Gastrocnemius medialis (tissue), 4 donors: ENCODE results near the gene ROBO3. TPM values are rescaled to one million over a fixed set of nuclear protein-coding genes. Genes with fewer than 3 reads are reported as not detected.

Experiments
- ATAC-seq, 2 donors: fragments of 150-250 bp; one replicate each; pipeline ENCODE4 v1.9.1; 2016
- DNase-seq, 2 donors: peaks; one replicate each; pipeline ENCODE4 v3.0.0-alpha.2; 2019
- H3K27ac ChIP-seq, 4 donors: fragments of 200-600 bp; sonication (generic); 1 replicate in 1 of 4; 2 replicates in 3 of 4; pipeline ENCODE4 v1.5.1; 2016 to 2018; ENCODE audit warnings: mild to moderate bottlenecking in 2 of 4, moderate library complexity in 1 of 4
- H3K27me3 ChIP-seq, 3 donors: fragments of 200-600 bp; sonication (generic) in 2 of 3; 1 replicate in 1 of 3; 2 replicates in 2 of 3; pipeline versions ENCODE4 v1.5.1 to v1.6.0; 2016 to 2019; ENCODE audit warnings: mild to moderate bottlenecking in 1 of 3, moderate library complexity in 1 of 3
- H3K36me3 ChIP-seq, 2 donors: fragments of 200-600 bp; sonication (generic) in 1 of 2; one replicate each; pipeline ENCODE4 v1.5.1; 2017 to 2018
- H3K4me1 ChIP-seq, 2 donors: fragments of 200-600 bp; sonication (generic) in 1 of 2; one replicate each; pipeline ENCODE4 v1.5.1; 2016 to 2017; ENCODE audit warnings: mild to moderate bottlenecking in 2 of 2
- H3K4me3 ChIP-seq, 4 donors: fragments of 200-600 bp; sonication (generic) in 3 of 4; 1 replicate in 1 of 4; 2 replicates in 3 of 4; pipeline ENCODE4 v1.5.1; 2016 to 2019; ENCODE audit warnings: mild to moderate bottlenecking in 2 of 4
- H3K9me3 ChIP-seq, 3 donors: fragments of 200-600 bp; sonication (generic) in 2 of 3; 1 replicate in 1 of 3; 2 replicates in 2 of 3; pipeline ENCODE4 v1.5.1; 2016 to 2019
- CTCF ChIP-seq, 5 experiments: fragments of 450-650 bp in 3 of 5; fragments of 200-600 bp in 2 of 5; sonication (generic) in 2 of 5; IDR thresholded peaks in 4 of 5; conservative IDR thresholded peaks in 1 of 5; 1 replicate in 4 of 5; 2 replicates in 1 of 5; pipeline ENCODE4 v1.5.1; 2016 to 2019; ENCODE audit warnings: antibody characterized with exemption in 5 of 5, mild to moderate bottlenecking in 3 of 5, moderate library complexity in 3 of 5
- POLR2A ChIP-seq, 2 donors: fragments of 450-650 bp; IDR thresholded peaks; one replicate each; pipeline ENCODE4 v1.6.1; 2017; ENCODE audit warnings: antibody characterized with exemption in 2 of 2, mild to moderate bottlenecking in 2 of 2, moderate library complexity in 2 of 2
- in situ Hi-C, 4 donors: fragments of 200-750 bp; cut with MboI; loops; one replicate each; pipeline versions ENCODE4 v1.15.0 to v1.8.0; 2017; ENCODE audit warnings: low sequenced_read_pairs in 4 of 4
- intact Hi-C: fragments of 100-400 bp; cut with DNase I; formaldehyde crosslinking; loops from one replicate; pipeline ENCODE4 v1.15.1; 2023; ENCODE audit warnings: low total_unique reads
- total RNA-seq, 4 donors: library from RNA; depleted of rRNA; stranded (reverse); fragments of >200 nt; gene quantifications; one replicate each; pipeline versions ENCODE4 v1.1.0 to v1.2.3, GENCODE V29; 2016

ROBO3 gene
- total RNA-seq, 4 donors from 2014 or later, result 0.35 to 3.7 (median 1.3) TPM

DNA sequence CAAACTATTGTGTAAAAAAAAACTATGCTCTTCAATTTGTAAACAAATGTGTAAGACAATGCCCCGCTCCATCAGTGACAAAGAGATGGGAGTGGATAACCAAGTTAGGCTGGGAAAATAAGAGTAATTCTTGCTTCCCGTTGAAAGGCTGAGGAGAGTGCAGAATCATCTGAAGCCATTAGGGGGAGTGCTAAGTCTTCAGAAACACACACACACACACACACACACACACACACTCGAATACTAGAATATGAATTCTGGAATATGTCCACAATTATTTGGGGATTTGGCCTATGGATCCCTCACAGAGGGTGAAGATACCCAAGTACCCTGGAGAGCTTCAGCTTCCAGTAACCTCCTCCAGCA lies 27.8 kb upstream of the ROBO3 start:
- TF ChIP-seq CTCF (IDR thresholded peaks at IDR 0.05 in 4 of 5, conservative IDR thresholded peaks at IDR 0.05 in 1 of 5) (no peak), POLR2A (IDR thresholded peaks at IDR 0.05) (no peak)
- Histone ChIP-seq H3K36me3 (no peaks in the 10 kb centered on the region), H3K27ac (no peak overlapping the region), H3K9me3 (no peaks in the 10 kb centered on the region), H3K4me3 (no peak overlapping the region), H3K4me1 (peaks cover 9 to 16% of the 10 kb centered on the region in 2 donors), H3K27me3 (peaks cover 44 to 49% (median 44%) of the 10 kb centered on the region in 3 donors)
- ATAC-seq (peak in 1 of 2 donors; percentile 52), DNase-seq (no peak)
- intact Hi-C loops, result loop anchor here (1.0 to 5.0 kb wide), 3 partner anchors 37 to 164 kb away; partner anchors contain the start of genes ESAM, MSANTD2, SIAE and SPA17
- in situ Hi-C loops, result loop anchor here (5.0 to 10.0 kb wide), 4 partner anchors 73 to 173 kb away; partner anchors contain the start of genes SIAE (in 3 of the 4), SPA17 (in 3 of the 4) and ESAM (in 1 of the 4)

DNA sequence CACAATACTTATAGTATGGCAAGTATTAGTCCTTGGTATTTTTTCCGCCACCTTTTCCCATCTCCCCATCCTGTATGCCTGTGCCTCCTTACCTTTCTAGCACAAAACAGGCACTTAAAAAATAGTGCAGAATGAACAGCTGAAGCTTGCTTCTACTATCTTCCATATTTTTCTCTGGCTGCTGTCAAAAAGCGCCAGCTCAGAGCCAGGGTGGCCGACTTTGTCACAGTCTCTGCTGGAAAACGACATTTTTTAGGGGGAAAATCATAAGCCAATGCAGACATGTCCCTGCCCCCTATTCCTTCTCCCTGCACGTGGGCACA lies 26.5 kb upstream of the ROBO3 start:
- Histone ChIP-seq H3K9me3 (no peaks in the 10 kb centered on the region), H3K27me3 (peaks cover 57 to 62% (median 57%) of the 10 kb centered on the region in 3 donors), H3K27ac (no peak overlapping the region), H3K36me3 (no peaks in the 10 kb centered on the region), H3K4me3 (no peak overlapping the region), H3K4me1 (peaks cover 9 to 23% of the 10 kb centered on the region in 2 donors)
- in situ Hi-C loops (loop anchor here (5.0 to 10.0 kb wide), 4 partner anchors 74 to 174 kb away; partner anchors contain the start of genes SIAE (in 3 of the 4), SPA17 (in 3 of the 4) and ESAM (in 1 of the 4)), intact Hi-C loops (loop anchor here (5.0 kb wide), 1 partner anchor 76 kb away; the partner anchor contains the start of gene ESAM)
- DNase-seq (no peak), ATAC-seq (no peak)
- TF ChIP-seq CTCF (IDR thresholded peaks at IDR 0.05 in 4 of 5, conservative IDR thresholded peaks at IDR 0.05 in 1 of 5) (no peak), POLR2A (IDR thresholded peaks at IDR 0.05) (no peak)

DNA sequence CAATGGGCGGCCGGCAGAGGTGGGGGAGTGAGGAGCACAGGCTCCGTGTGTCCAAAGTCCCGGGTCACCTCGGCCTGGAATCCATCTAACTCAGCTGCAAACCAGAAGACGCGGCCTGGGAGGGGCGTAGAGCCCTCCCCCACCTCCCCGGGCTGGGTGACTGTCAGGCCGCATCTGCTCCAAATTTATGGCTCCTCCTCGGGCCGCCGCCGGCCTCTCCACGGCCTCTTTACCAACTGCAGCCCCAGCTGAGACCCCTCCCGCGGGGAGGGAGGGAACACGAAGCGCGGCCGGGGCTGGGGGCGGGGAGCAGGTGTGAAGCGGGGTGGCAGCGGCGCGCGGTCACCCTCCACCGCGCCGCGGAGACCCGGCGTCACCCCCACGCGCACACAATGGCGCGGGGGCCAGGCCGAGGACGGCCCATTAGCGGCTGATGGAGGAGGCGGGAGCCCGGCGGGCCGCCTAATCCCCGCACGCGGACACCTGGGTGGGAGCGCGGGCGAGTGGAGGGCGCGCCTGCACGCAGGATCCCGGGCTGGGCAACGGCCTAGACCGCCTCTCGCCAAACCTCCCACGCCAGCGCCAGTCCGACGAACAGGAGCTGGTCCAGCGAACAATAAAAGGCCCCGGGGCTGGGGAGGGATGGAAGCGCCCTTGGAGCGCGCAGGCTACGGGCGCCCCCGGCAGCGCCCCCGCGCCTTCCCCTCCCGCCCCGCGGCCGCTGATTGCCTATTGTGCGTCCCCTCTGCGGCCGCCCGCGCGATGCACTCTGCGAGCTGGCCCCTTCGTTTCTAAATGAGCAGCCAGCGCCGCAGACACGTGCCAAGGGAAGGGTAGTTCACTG lies 25.9 kb upstream of the ROBO3 start:
- Histone ChIP-seq H3K4me3 (peak overlapping the region; percentile 34 to 55 (median 42)), H3K4me1 (peaks cover 9 to 23% of the 10 kb centered on the region in 2 donors), H3K36me3 (no peaks in the 10 kb centered on the region), H3K27ac (no peak overlapping the region), H3K27me3 (peaks cover 62 to 68% (median 63%) of the 10 kb centered on the region in 3 donors), H3K9me3 (no peaks in the 10 kb centered on the region)
- ATAC-seq, result no peak
- TF ChIP-seq CTCF (IDR thresholded peaks at IDR 0.05 in 4 of 5, conservative IDR thresholded peaks at IDR 0.05 in 1 of 5) (no peak), POLR2A (IDR thresholded peaks at IDR 0.05) (no peak)
- intact Hi-C loops, result loop anchor here (5.0 kb wide), 1 partner anchor 77 kb away; the partner anchor contains the start of gene ESAM
- in situ Hi-C loops, result loop anchor here (5.0 to 10.0 kb wide), 4 partner anchors 75 to 175 kb away; partner anchors contain the start of genes SIAE (in 3 of the 4), SPA17 (in 3 of the 4) and ESAM (in 1 of the 4)
- DNase-seq, result no peak

DNA sequence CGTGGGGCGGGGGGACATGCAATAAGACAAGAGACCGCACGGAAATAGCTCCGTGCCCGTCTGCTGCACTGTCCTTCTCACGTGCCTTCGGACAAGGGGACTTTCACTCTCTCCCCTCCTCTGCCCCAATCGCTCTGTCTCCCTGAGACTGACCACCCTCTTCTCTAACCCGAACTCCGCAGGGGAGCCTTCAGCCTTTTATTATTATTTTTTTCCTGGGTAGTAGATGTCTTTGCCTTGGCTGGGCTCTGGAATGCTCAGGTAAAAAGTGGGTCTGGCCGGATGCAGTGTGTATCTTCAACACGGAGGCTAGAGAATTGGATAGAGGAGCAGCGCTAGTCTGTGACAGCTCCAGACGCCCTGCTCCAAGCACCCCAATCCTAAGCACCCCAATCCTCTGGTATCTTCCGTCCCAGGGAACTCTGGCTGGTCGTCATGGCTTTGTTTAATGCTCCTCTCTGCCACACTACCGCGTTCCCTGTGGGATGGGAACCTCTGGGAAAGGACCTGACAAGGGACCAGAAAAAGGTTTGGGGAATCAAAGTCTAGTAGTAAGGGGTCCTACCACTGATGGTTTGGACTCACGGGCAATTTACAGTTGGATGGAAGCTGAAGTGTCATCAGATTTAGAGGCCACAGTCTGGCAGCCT lies 25.1 kb upstream of the ROBO3 start:
- H3K27me3 ChIP-seq, result peaks cover 70 to 75% (median 71%) of the 10 kb centered on the region in 3 donors
- H3K4me3 ChIP-seq, result peak overlapping the region; percentile 34 to 55 (median 42)
- H3K27ac ChIP-seq, result no peak overlapping the region
- no peak for ATAC-seq
- no peaks in the 10 kb centered on the region for H3K36me3 ChIP-seq
- DNase-seq, result no peak
- no peak for TF ChIP-seq CTCF (IDR thresholded peaks at IDR 0.05 in 4 of 5, conservative IDR thresholded peaks at IDR 0.05 in 1 of 5)
- no peaks in the 10 kb centered on the region for H3K9me3 ChIP-seq
- intact Hi-C loops (loop anchor here (5.0 kb wide), 1 partner anchor 78 kb away; the partner anchor contains the start of gene ESAM), in situ Hi-C loops (loop anchor here (5.0 to 10.0 kb wide), 4 partner anchors 75 to 175 kb away; partner anchors contain the start of genes SIAE (in 3 of the 4), SPA17 (in 3 of the 4) and ESAM (in 1 of the 4))
- H3K4me1 ChIP-seq, result peaks cover 9 to 23% of the 10 kb centered on the region in 2 donors
